ENCODE results near the gene SPEM1.

GRCh38 chr17:7407485-7408251 lies 12.5 kb upstream of the SPEM1 start, which contains the start of gene NLGN2:
- no peak for TF ChIP-seq EP300 (IDR thresholded peaks at IDR 0.05; ENCODE audit: borderline replicate concordance in 1 of 2, control insufficient read depth in 1 of 2, low read depth in 2 of 2, low read length in 2 of 2)
- TF ChIP-seq, protein P1, sequence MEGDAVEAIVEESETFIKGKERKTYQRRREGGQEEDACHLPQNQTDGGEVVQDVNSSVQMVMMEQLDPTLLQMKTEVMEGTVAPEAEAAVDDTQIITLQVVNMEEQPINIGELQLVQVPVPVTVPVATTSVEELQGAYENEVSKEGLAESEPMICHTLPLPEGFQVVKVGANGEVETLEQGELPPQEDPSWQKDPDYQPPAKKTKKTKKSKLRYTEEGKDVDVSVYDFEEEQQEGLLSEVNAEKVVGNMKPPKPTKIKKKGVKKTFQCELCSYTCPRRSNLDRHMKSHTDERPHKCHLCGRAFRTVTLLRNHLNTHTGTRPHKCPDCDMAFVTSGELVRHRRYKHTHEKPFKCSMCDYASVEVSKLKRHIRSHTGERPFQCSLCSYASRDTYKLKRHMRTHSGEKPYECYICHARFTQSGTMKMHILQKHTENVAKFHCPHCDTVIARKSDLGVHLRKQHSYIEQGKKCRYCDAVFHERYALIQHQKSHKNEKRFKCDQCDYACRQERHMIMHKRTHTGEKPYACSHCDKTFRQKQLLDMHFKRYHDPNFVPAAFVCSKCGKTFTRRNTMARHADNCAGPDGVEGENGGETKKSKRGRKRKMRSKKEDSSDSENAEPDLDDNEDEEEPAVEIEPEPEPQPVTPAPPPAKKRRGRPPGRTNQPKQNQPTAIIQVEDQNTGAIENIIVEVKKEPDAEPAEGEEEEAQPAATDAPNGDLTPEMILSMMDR (IDR thresholded peaks at IDR 0.05 in 2 of 3, conservative IDR thresholded peaks at IDR 0.05 in 1 of 3; ENCODE audit: control insufficient read depth in 2 of 3, extremely low read depth in 1 of 3, insufficient read depth in 1 of 3, low read depth in 3 of 3, low read length in 3 of 3), result no peak
- TF ChIP-seq PKNOX1 (IDR thresholded peaks at IDR 0.05), result no peak
- no peak for TF ChIP-seq CREM (IDR thresholded peaks at IDR 0.05; ENCODE audit: low read depth)
- TF ChIP-seq TARDBP (IDR thresholded peaks at IDR 0.05; ENCODE audit: borderline replicate concordance), result no peak
- TF ChIP-seq SIX5 (IDR thresholded peaks at IDR 0.05; ENCODE audit: low read depth, low read length, severe bottlenecking), result no peak

All from GM12878 (cell line).